Neural cell (in vitro differentiated cells): Measurements from ENCODE around the gene XPR1.

Source experiments
- EZH2 ChIP-seq: fragments of 200-600, 300-800 bp; shearing (Covaris generic), sonication (generic); IDR thresholded peaks from 2 replicates; pipeline ENCODE4 v1.6.1; 2014; ENCODE audit warnings: antibody characterized with exemption, low read length, borderline replicate concordance, mild to moderate bottlenecking; ENCODE audit not compliant: insufficient read depth, poor library complexity, severe bottlenecking
- POLR2AphosphoS5 ChIP-seq: IDR thresholded peaks from 2 replicates; pipeline ENCODE4 v1.6.1; 2012
- TF ChIP-seq, protein P1 (sequence below): fragments of 450-650 bp; IDR thresholded peaks from 2 replicates; pipeline ENCODE4 v1.5.1; 2014; ENCODE audit warnings: antibody characterized with exemption, mild to moderate bottlenecking, moderate library complexity; ENCODE audit not compliant: poor library complexity, severe bottlenecking

DNA sequence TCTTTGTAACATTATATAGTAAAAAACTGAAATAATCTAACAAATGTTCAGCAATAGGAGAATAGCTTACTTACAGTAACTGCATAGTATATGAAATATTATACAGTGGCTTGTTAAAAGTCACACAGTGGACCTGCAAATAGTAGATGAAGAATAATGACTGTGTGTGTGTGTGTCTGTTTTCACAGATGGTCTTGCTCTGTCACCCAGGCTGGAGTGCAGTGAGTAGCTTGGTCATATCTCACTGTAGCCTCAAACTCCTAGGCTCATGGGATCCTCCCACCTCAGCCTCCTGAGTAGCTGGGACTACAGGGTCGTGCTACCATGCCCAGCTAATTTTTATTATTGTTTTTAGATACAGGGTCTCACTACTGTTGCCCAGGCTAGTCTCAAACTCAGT, 213.5 kb downstream of the XPR1 start:
- TF ChIP-seq POLR2AphosphoS5, result no peak
- TF ChIP-seq, protein P1, sequence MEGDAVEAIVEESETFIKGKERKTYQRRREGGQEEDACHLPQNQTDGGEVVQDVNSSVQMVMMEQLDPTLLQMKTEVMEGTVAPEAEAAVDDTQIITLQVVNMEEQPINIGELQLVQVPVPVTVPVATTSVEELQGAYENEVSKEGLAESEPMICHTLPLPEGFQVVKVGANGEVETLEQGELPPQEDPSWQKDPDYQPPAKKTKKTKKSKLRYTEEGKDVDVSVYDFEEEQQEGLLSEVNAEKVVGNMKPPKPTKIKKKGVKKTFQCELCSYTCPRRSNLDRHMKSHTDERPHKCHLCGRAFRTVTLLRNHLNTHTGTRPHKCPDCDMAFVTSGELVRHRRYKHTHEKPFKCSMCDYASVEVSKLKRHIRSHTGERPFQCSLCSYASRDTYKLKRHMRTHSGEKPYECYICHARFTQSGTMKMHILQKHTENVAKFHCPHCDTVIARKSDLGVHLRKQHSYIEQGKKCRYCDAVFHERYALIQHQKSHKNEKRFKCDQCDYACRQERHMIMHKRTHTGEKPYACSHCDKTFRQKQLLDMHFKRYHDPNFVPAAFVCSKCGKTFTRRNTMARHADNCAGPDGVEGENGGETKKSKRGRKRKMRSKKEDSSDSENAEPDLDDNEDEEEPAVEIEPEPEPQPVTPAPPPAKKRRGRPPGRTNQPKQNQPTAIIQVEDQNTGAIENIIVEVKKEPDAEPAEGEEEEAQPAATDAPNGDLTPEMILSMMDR, result no peak
- no peak for TF ChIP-seq EZH2
